D721Med (cell line): Measurements from ENCODE around the gene ZP3.
"Not testable (repeated sequence)": the region's sequence is repeated elsewhere in the genome, so short reads cannot be mapped to it uniquely, and the experiment has no call there.

Experiments used
- DNase-seq: peaks from one replicate; pipeline ENCODE4 v3.0.0; 2011; ENCODE audit warnings: low spot score; ENCODE audit not compliant: insufficient read length
- FAIRE-seq: peaks from 2 replicates; lab custom pipeline; 2011; peaks lifted over from hg19 to GRCh38; lab: Jason Lieb, UNC
- CTCF ChIP-seq: IDR thresholded peaks from 2 replicates; pipeline ENCODE4 v1.5.1; 2012; ENCODE audit warnings: mild to moderate bottlenecking, control low read depth; ENCODE audit not compliant: insufficient read depth; ENCODE audit errors: missing control alignments

The ZP3 gene

GRCh38 chr7:76425156-76425555, 406 bp downstream of the ZP3 start:
- FAIRE-seq (no peak), DNase-seq (no peak)
- no peak for TF ChIP-seq CTCF

GRCh38 chr7:76425558-76425957, 808 bp downstream of the ZP3 start:
- FAIRE-seq, DNase-seq: not testable (repeated sequence)

GRCh38 chr7:76426246-76426645, 1.5 kb downstream of the ZP3 start:
- FAIRE-seq (no peak), DNase-seq (no peak)
- TF ChIP-seq CTCF: no peak

- DNase-seq (no peak), FAIRE-seq (no peak)
- TF ChIP-seq CTCF: no peak
Measured at GRCh38 chr7:76427635-76428034, 2.9 kb downstream of the ZP3 start.

- DNase-seq (no peak), FAIRE-seq (no peak)
- TF ChIP-seq CTCF: no peak
Measured at GRCh38 chr7:76428149-76428823, 3.5 kb downstream of the ZP3 start.

GRCh38 chr7:76428868-76429805, 4.4 kb downstream of the ZP3 start:
- no peak for TF ChIP-seq CTCF
- no peak for FAIRE-seq
- DNase-seq: no peak

GRCh38 chr7:76430211-76430610, 5.5 kb downstream of the ZP3 start:
- DNase-seq (no peak), FAIRE-seq (no peak)
- TF ChIP-seq CTCF: no peak
